Hepatocyte (in vitro differentiated cells): Measurements from ENCODE around the gene TSPAN10.

Experiments
- EZH2 ChIP-seq: fragments of 200-600 bp; sonication (generic); IDR thresholded peaks from 2 replicates; pipeline ENCODE4 v1.6.1; 2016; ENCODE audit warnings: antibody characterized with exemption, mild to moderate bottlenecking, borderline replicate concordance
- EZH2phosphoT487 ChIP-seq: fragments of 200-600 bp; sonication (generic); IDR thresholded peaks from one replicate; pipeline ENCODE4 v1.6.1; 2018; ENCODE audit warnings: antibody characterized with exemption, mild to moderate bottlenecking, low read depth, moderate library complexity; ENCODE audit not compliant: unreplicated experiment, severe bottlenecking
- TF ChIP-seq, protein P1 (sequence below): fragments of 200-600 bp; sonication (generic); IDR thresholded peaks from 2 replicates; pipeline ENCODE4 v1.5.1; 2016; ENCODE audit warnings: antibody characterized with exemption, mild to moderate bottlenecking; ENCODE audit not compliant: poor library complexity

DNA sequence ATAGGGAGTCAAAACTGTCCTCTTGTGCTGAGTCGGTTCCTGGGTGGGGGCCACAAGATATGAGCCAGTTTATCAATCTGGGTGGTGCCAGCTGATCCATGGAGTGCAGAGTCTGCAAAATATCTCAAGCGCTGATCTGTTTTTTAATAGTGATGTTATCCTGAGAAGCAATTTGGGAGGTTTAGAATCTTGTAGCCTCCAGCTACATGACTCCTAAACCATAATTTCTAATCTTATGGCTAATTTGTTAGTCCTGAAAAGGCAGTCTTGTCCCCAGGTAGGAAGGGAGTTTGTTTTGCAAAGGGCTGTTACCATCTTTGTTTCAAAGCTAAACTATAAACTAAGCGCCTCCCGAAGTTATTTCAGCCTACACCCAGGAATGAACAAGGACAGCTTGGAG is 1.7 kb downstream of the TSPAN10 start:
- TF ChIP-seq EZH2, result no peak
- TF ChIP-seq, protein P1, sequence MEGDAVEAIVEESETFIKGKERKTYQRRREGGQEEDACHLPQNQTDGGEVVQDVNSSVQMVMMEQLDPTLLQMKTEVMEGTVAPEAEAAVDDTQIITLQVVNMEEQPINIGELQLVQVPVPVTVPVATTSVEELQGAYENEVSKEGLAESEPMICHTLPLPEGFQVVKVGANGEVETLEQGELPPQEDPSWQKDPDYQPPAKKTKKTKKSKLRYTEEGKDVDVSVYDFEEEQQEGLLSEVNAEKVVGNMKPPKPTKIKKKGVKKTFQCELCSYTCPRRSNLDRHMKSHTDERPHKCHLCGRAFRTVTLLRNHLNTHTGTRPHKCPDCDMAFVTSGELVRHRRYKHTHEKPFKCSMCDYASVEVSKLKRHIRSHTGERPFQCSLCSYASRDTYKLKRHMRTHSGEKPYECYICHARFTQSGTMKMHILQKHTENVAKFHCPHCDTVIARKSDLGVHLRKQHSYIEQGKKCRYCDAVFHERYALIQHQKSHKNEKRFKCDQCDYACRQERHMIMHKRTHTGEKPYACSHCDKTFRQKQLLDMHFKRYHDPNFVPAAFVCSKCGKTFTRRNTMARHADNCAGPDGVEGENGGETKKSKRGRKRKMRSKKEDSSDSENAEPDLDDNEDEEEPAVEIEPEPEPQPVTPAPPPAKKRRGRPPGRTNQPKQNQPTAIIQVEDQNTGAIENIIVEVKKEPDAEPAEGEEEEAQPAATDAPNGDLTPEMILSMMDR, result no peak
- TF ChIP-seq EZH2phosphoT487, result no peak
